GM12878 (cell line): Measurements from ENCODE around the gene GHITM. TPM values are rescaled to one million over a fixed set of nuclear protein-coding genes. Genes with fewer than 3 reads are reported as not detected.

ENCODE experiments used
- BCL3 ChIP-seq: IDR thresholded peaks from 2 replicates; pipeline ENCODE4 v1.6.1; 2011; ENCODE audit warnings: borderline replicate concordance, low read depth, mild to moderate bottlenecking, moderate library complexity, low read length; ENCODE audit not compliant: insufficient read depth, poor library complexity, severe bottlenecking
- CTCF ChIP-seq, 3 experiments: IDR thresholded peaks in 2 of 3; conservative IDR thresholded peaks in 1 of 3; 2 replicates each; pipeline ENCODE4 v1.5.1; 2011; ENCODE audit warnings: low read depth in 3 of 3, low read length in 3 of 3, mild to moderate bottlenecking in 3 of 3, control low read depth in 2 of 3, moderate library complexity in 2 of 3, inconsistent platforms in 1 of 3, mixed read lengths in 1 of 3; ENCODE audit not compliant: control insufficient read depth in 2 of 3, insufficient read depth in 1 of 3; ENCODE audit errors: extremely low read depth in 1 of 3
- E4F1 ChIP-seq: fragments of 450-650 bp; IDR thresholded peaks from 2 replicates; pipeline ENCODE4 v1.6.1; 2018; ENCODE audit warnings: borderline replicate concordance, mild to moderate bottlenecking; ENCODE audit not compliant: partially characterized antibody
- FOXK2 ChIP-seq: fragments of 450-650 bp; IDR thresholded peaks from 2 replicates; pipeline ENCODE4 v1.6.1; 2017; ENCODE audit warnings: mild to moderate bottlenecking, moderate library complexity
- IRF3 ChIP-seq: fragments of 450-650 bp; IDR thresholded peaks from 2 replicates; pipeline ENCODE4 v1.6.1; 2014; ENCODE audit warnings: mild to moderate bottlenecking
- KAT2A ChIP-seq: conservative IDR thresholded peaks from 2 replicates; pipeline ENCODE4 v1.6.1; 2011; ENCODE audit warnings: low read depth, low read length; ENCODE audit not compliant: control insufficient read depth
- PAX8 ChIP-seq: fragments of 450-650 bp; IDR thresholded peaks from 2 replicates; pipeline ENCODE4 v1.6.1; 2017; ENCODE audit warnings: mild to moderate bottlenecking, moderate library complexity
- PRDM15 ChIP-seq: fragments of 450-650 bp; formaldehyde crosslinking; IDR thresholded peaks from 2 replicates; pipeline ENCODE4 v1.4.0; 2020; ENCODE audit warnings: mild to moderate bottlenecking, moderate library complexity
- RBBP5 ChIP-seq: fragments of 200-600 bp; sonication (generic); conservative IDR thresholded peaks from 2 replicates; pipeline ENCODE4 v1.6.1; 2016
- RELA ChIP-seq: fragments of 450-650 bp; IDR thresholded peaks from 2 replicates; pipeline ENCODE4 v1.8.0; 2014; ENCODE audit warnings: borderline replicate concordance; ENCODE audit not compliant: partially characterized antibody
- SMC3 ChIP-seq: IDR thresholded peaks from 2 replicates; pipeline ENCODE4 v1.6.1; 2011; ENCODE audit warnings: low read length, improper control_type of control experiment, borderline replicate concordance
- ZBTB11 ChIP-seq: fragments of 450-650 bp; formaldehyde crosslinking; IDR thresholded peaks from 2 replicates; pipeline ENCODE4 v1.5.0; 2022; ENCODE audit warnings: mild to moderate bottlenecking, missing genetic modification characterization
- polyA plus RNA-seq, 11 experiments: library from polyadenylated mRNA; depleted of rRNA in 4 of 11; unstranded in 6 of 11; stranded (reverse) in 5 of 11; fragments of >200 nt; fragmentation: Nextera tagmentation in 4 of 11; fragmentation: Illumina TruSeq in 1 of 11; extraction: Ambion mirVana in 4 of 11; extraction: Trizol in 1 of 11; gene quantifications; 1 replicate in 1 of 11; 2 replicates in 10 of 11; pipeline versions ENCODE4 v1.2.1 to v1.2.3, GENCODE V29; 2011 to 2016; ENCODE audit warnings: inconsistent platforms in 2 of 11, missing spikeins in 2 of 11, low read depth in 1 of 11
- total RNA-seq, 4 experiments: library from RNA; depleted of rRNA in 3 of 4; stranded (reverse); fragments of >200 nt in 3 of 4; fragmentation: Illumina TruSeq in 1 of 4; extraction: Trizol in 1 of 4; gene quantifications; 2 replicates each; pipeline versions ENCODE4 v1.2.1 to v1.2.3, GENCODE V29; 2013 to 2021

GHITM gene
- total and polyA plus RNA-seq, 10 of the 15 experiments (the other 5 are each of a cell fraction or from before 2014, with no cell fraction given) = 120 to 501 (median 209) TPM

- TF ChIP-seq PRDM15 (no peak; the same call in 1 of the 2 replicates), KAT2A (no peak), BCL3 (peak; percentile 50), RBBP5 (no peak), SMC3 (no peak; the same call in 1 of the 2 replicates), CTCF (IDR thresholded peaks at IDR 0.05 in 2 of 3, conservative IDR thresholded peaks at IDR 0.05 in 1 of 3; ENCODE audit: control insufficient read depth in 2 of 3, extremely low read depth in 1 of 3, insufficient read depth in 1 of 3, low read depth in 3 of 3, low read length in 3 of 3) (peak; percentile 21 to 39 (median 29); a peak in 4 of 6 replicates), ZBTB11 (CRISPR knock-in tag) (no peak), IRF3 (0 out of 2 replicates have a peak, but pooled peaks have one; percentile 51), PAX8 (no peak), RELA (peak; percentile 69), FOXK2 (no peak; the same call in 1 of the 2 replicates), E4F1 (peak; percentile 90)
Observed at GRCh38 chr10:84139126-84140035, at the start of gene GHITM (continued).
